Pancreas (tissue), 10 donors: ENCODE measurements around the gene SRCIN1. TPM values are rescaled to one million over a fixed set of nuclear protein-coding genes. Genes with fewer than 3 reads are reported as not detected.
"Not testable (repeated sequence)": the region's sequence is repeated elsewhere in the genome, so short reads cannot be mapped to it uniquely, and the experiment has no call there.

Source experiments
- ATAC-seq, 4 donors: fragments of 200-7000 bp; cut with Tn5 transposase; one replicate each; pipeline versions ENCODE4 v1.8.0 to v1.9.1; 2020; ENCODE audit warnings: mild to moderate bottlenecking in 4 of 4, moderate library complexity in 4 of 4
- DNase-seq, 6 donors: peaks; one replicate each; pipeline ENCODE4 v3.0.0-alpha.2; 2020
- FAIRE-seq: peaks from 2 replicates; lab custom pipeline; 2012; peaks lifted over from hg19 to GRCh38; lab: Jason Lieb, UNC
- H3K27ac ChIP-seq, 4 donors: fragments of 200-600 bp; sonication (generic); 1 replicate in 3 of 4; 2 replicates in 1 of 4; pipeline versions ENCODE4 v1.5.0 to v1.8.0; 2020
- H3K27me3 ChIP-seq, 4 donors: fragments of 200-600 bp; one replicate each; pipeline ENCODE4 v1.8.0; 2021
- H3K36me3 ChIP-seq, 3 donors: fragments of 200-600 bp; sonication (generic) in 1 of 3; one replicate each; pipeline versions ENCODE4 v1.5.0 to v1.8.0; 2020 to 2021
- H3K4me1 ChIP-seq, 3 donors: fragments of 200-600 bp; one replicate each; pipeline ENCODE4 v1.8.0; 2021
- H3K4me3 ChIP-seq, 4 donors: fragments of 200-600 bp; sonication (generic) in 2 of 4; one replicate each; pipeline versions ENCODE4 v1.5.0 to v1.8.0; 2020 to 2021
- H3K9me3 ChIP-seq, 4 donors: fragments of 200-600 bp; one replicate each; pipeline ENCODE4 v1.8.0; 2021
- CTCF ChIP-seq, 4 donors: fragments of 200-600 bp; sonication (generic) in 3 of 4; IDR thresholded peaks; one replicate each; pipeline versions ENCODE4 v1.5.0 to v1.8.0; 2021; ENCODE audit warnings: antibody characterized with exemption in 4 of 4
- WGBS, 2 donors: extraction: QIAGEN DNeasy Blood & Tissue Kit; methylation state at CpG; one replicate each; pipeline ENCODE4 v1.1.7; 2013; 5-methylcytosine and 5-hydroxymethylcytosine counted together
- intact Hi-C, 3 donors: fragments of 100-400 bp; cut with DNase I; formaldehyde crosslinking; loops; one replicate each; pipeline versions ENCODE4 v1.11.1 to v1.14.2; 2022
- polyA plus RNA-seq, 2 donors: library from polyadenylated mRNA; stranded (reverse); fragments of 200-250 nt; gene quantifications; one replicate each; pipeline ENCODE4 v1.2.3, GENCODE V29; 2013
- total RNA-seq, 6 donors: library from RNA; stranded (reverse); fragmentation: NEBNext Ultra II Directional in 4 of 6; extraction: Animal tissue kit (Norgen Biotek cat#: 25700) in 4 of 6; gene quantifications; one replicate each; pipeline versions ENCODE4 v1.2.1 to v1.2.4, GENCODE V29; 2021 to 2023
- donor health status: healthy with polysubstance abuse.
- donor health status: DM: no; HTN: no; CAD: no; lungs with moderate emphysema.
- donor health status: DM: no; HTN: no; CAD: no.
- donor health status: control.
- donor health status: control.
- donor health status: Bipolar disorder and iron deficiency.
- donor health status: DM: yes; HTN: yes; CAD: no.
- donor health status: DM: no; HTN: no; CAD: no.
- donor health status: DM: no; HTN: no; CAD: no.
- donor health status: DM: yes; HTN: yes; CAD: no.

SRCIN1 gene
- total and polyA plus RNA-seq, 8 donors, result 5.8 to 30.3 (median 9.0) TPM

- no peak for TF ChIP-seq CTCF (IDR thresholded peaks at IDR 0.05)
- Histone ChIP-seq H3K27me3 (no peaks in the 10 kb centered on the region), H3K4me3 (no peak overlapping the region), H3K36me3 (no peaks in the 10 kb centered on the region), H3K9me3 (no peaks in the 10 kb centered on the region), H3K27ac (no peak overlapping the region), H3K4me1 (no peaks in the 10 kb centered on the region)
- ATAC-seq (no peak), FAIRE-seq (no peak), DNase-seq (no peak)
- WGBS, 2 donors, result 76 to 93% methylated on average over 4 of the region's 4 CpGs
- intact Hi-C loops, result no loop called here
Observed at GRCh38 chr17:38637951-38638350, 32.2 kb upstream of the SRCIN1 start.

- H3K4me3 ChIP-seq, result no peak overlapping the region
- no peaks in the 10 kb centered on the region for H3K27me3 ChIP-seq
- WGBS, 2 donors, result 58 to 61% methylated on average over 9 of the region's 9 CpGs
- H3K9me3 ChIP-seq, result no peaks in the 10 kb centered on the region
- no peak overlapping the region for H3K27ac ChIP-seq
- no peak for FAIRE-seq
- TF ChIP-seq CTCF (IDR thresholded peaks at IDR 0.05), result no peak
- ATAC-seq, result no peak
- DNase-seq, result no peak
- H3K4me1 ChIP-seq, result no peaks in the 10 kb centered on the region
- no peaks in the 10 kb centered on the region for H3K36me3 ChIP-seq
- intact Hi-C loops, result no loop called here
Observed at GRCh38 chr17:38636054-38636453, 30.3 kb upstream of the SRCIN1 start.

- TF ChIP-seq CTCF (IDR thresholded peaks at IDR 0.05), result no peak
Observed at GRCh38 chr17:38632334-38632733, 26.6 kb upstream of the SRCIN1 start.

GRCh38 chr17:38628441-38628840, 22.7 kb upstream of the SRCIN1 start:
- Histone ChIP-seq H3K4me3 (no peak overlapping the region), H3K27me3 (no peaks in the 10 kb centered on the region), H3K9me3 (no peaks in the 10 kb centered on the region), H3K36me3 (no peaks in the 10 kb centered on the region), H3K27ac (no peak overlapping the region), H3K4me1 (no peaks in the 10 kb centered on the region)
- DNase-seq, result peak in 1 of 6 donors; percentile 39
- intact Hi-C loops, result no loop called here
- TF ChIP-seq CTCF (IDR thresholded peaks at IDR 0.05), result no peak
- WGBS, 2 donors, result 62 to 90% methylated on average over 3 of the region's 3 CpGs
- FAIRE-seq, result no peak
- no peak for ATAC-seq

More at GRCh38 chr17:38632334-38632733, 26.6 kb upstream of the SRCIN1 start:
- Histone ChIP-seq H3K36me3 (no peaks in the 10 kb centered on the region), H3K4me3 (no peak overlapping the region), H3K27me3 (no peaks in the 10 kb centered on the region), H3K4me1 (no peaks in the 10 kb centered on the region), H3K9me3 (no peaks in the 10 kb centered on the region), H3K27ac (no peak overlapping the region)
- intact Hi-C loops, result no loop called here
- no peak for DNase-seq
- WGBS, 2 donors, result 66 to 68% methylated on average over 6 of the region's 6 CpGs
- no peak for ATAC-seq
- FAIRE-seq, result no peak

GRCh38 chr17:38627957-38628356, 22.2 kb upstream of the SRCIN1 start:
- no peaks in the 10 kb centered on the region for H3K36me3 ChIP-seq
- no peak overlapping the region for H3K27ac ChIP-seq
- H3K27me3 ChIP-seq, result no peaks in the 10 kb centered on the region
- ATAC-seq, result no peak
- H3K4me3 ChIP-seq, result no peak overlapping the region
- no peaks in the 10 kb centered on the region for H3K4me1 ChIP-seq
- FAIRE-seq, result no peak
- intact Hi-C loops, result no loop called here
- no peaks in the 10 kb centered on the region for H3K9me3 ChIP-seq
- no peak for TF ChIP-seq CTCF (IDR thresholded peaks at IDR 0.05)
- 87 to 92% methylated on average over 2 of the region's 2 CpGs for whole genome bisulfite sequencing, 2 donors
- no peak for DNase-seq

- ATAC-seq, H3K36me3 ChIP-seq, FAIRE-seq, H3K4me3 ChIP-seq, DNase-seq, H3K4me1 ChIP-seq, intact Hi-C loops, H3K27me3 ChIP-seq, H3K27ac ChIP-seq, H3K9me3 ChIP-seq: not testable (repeated sequence)
- 82 to 84% methylated on average over 6 of the region's 6 CpGs for WGBS, 2 donors
Observed at GRCh38 chr17:38626606-38627226, 21.0 kb upstream of the SRCIN1 start.
